ENCODE data around the gene PLPP3. TPM values are rescaled to one million over a fixed set of nuclear protein-coding genes. Genes with fewer than 3 reads are reported as not detected.
A peak's percentile ranks its signal among the peaks of the same experiment; 100 is the strongest.

PLPP3 gene
- total RNA-seq, 1 donor from 2014 or later = 106 TPM

DNA sequence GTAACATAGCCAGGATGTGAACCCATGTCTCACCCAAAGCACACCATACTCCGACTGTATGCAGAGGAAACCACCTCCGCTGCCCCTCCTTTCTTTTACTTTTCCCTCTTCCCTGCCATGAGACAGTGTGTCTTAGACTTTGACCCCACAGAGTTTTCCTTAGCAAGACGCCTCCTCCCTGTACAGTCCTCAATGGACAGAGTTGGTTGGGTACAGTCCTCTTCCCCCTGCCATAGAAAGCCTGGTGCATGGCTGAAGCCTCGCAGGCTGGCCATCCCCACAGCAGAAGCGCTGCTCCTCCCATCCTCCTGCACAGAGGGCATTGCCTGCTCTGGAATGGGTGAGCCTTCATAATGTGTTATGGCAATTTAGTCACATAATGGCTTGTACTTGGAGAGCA is 127.9 kb downstream of the PLPP3 start:
- TF ChIP-seq, protein P1, sequence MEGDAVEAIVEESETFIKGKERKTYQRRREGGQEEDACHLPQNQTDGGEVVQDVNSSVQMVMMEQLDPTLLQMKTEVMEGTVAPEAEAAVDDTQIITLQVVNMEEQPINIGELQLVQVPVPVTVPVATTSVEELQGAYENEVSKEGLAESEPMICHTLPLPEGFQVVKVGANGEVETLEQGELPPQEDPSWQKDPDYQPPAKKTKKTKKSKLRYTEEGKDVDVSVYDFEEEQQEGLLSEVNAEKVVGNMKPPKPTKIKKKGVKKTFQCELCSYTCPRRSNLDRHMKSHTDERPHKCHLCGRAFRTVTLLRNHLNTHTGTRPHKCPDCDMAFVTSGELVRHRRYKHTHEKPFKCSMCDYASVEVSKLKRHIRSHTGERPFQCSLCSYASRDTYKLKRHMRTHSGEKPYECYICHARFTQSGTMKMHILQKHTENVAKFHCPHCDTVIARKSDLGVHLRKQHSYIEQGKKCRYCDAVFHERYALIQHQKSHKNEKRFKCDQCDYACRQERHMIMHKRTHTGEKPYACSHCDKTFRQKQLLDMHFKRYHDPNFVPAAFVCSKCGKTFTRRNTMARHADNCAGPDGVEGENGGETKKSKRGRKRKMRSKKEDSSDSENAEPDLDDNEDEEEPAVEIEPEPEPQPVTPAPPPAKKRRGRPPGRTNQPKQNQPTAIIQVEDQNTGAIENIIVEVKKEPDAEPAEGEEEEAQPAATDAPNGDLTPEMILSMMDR (IDR thresholded peaks at IDR 0.05) = no peak
- Histone ChIP-seq H3K4me3 (no peak overlapping the region), H3K36me3 (no peaks in the 10 kb centered on the region), H3K9me3 (no peaks in the 10 kb centered on the region), H3K27ac (no peak overlapping the region), H3K4me1 (peaks cover 32% of the 10 kb centered on the region), H3K27me3 (ENCODE audit: low read depth) (no peaks in the 10 kb centered on the region)
- intact Hi-C loops (cut with DNase I) = no loop called here
- ATAC-seq (no peak), DNase-seq (no peak)

DNA sequence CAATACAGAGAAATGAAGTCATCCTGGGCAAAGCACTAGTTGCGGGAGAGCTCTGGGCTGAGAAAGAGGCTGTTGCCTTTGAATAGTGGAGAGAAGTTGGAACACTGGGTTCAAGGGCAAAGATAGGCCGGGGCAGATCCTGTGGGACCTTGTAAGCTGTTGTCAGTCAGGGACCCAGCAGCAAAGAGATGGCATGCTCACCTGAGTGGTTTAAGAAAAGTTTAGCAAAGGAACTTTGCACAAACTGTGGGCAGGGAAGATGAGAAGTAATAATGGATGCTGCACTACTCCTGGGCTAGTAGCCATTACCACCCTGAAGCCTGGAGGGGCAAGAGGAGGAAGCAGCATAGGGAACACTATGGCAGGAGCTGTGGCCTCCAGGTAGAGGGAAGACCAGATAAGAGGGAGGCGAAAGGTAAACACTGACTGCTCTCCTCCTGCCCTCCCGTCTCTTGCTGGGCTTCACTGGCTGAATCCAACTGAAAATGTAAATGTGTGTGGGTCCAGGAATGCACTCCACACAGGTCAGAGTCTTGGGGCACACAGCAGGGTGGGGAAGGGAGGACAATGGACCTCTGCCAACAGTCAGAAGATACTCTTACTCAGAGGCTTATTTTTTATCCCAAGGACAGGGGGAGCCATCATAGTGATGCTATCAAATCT is 129.2 kb downstream of the PLPP3 start:
- intact Hi-C loops (cut with DNase I) = no loop called here
- H3K36me3 ChIP-seq = no peaks in the 10 kb centered on the region
- peaks cover 38% of the 10 kb centered on the region for H3K4me1 ChIP-seq
- DNase-seq (no peak), ATAC-seq (no peak)
- H3K27me3 ChIP-seq (ENCODE audit: low read depth) = no peaks in the 10 kb centered on the region
- no peaks in the 10 kb centered on the region for H3K9me3 ChIP-seq
- no peak overlapping the region for H3K27ac ChIP-seq
- no peak overlapping the region for H3K4me3 ChIP-seq
- TF ChIP-seq, protein P1 (IDR thresholded peaks at IDR 0.05) = no peak

DNA sequence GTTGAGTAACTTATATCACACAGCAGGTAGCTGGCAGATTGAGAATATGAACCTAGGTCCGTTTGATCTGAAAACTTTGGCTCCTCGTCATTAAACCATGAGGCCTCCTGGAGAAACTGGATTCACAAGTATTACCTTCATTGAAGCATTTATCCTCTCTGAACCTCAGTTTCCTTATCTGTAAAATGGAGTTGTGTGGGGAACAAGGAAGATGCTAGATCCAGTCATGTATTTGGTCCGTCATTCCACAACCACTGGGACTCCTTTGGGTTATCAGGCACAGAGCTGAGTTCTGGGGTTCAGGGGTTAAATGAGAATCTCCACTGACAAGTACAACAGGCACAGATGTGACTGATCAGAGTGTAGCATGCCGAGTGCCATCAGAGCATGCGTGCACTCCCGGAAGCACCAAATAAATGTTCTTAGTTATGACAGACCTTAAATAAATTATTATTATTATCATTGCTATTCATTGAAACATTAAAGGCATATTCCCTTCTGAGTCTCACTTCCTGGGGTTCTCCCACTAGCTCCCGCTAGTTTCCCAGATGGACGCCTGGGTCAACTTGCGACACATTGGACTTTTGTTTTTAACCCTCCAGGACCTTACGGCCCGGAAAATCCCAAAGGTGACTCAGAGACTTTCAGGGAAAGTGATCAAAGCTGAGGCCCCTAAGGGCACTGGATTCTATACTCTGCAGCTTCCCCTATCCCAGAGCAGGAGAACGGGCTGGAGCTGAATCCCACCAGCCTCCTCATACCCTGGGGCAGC is 130.6 kb downstream of the PLPP3 start:
- no peaks in the 10 kb centered on the region for H3K9me3 ChIP-seq
- no peak overlapping the region for H3K27ac ChIP-seq
- H3K4me3 ChIP-seq = no peak overlapping the region
- TF ChIP-seq, protein P1 (IDR thresholded peaks at IDR 0.05) = no peak
- peaks cover 38% of the 10 kb centered on the region for H3K4me1 ChIP-seq
- DNase-seq = no peak
- intact Hi-C loops (cut with DNase I) = no loop called here
- ATAC-seq = peak in 1 of 2 donors; percentile 40
- no peaks in the 10 kb centered on the region for H3K27me3 ChIP-seq (ENCODE audit: low read depth)
- no peaks in the 10 kb centered on the region for H3K36me3 ChIP-seq

DNA sequence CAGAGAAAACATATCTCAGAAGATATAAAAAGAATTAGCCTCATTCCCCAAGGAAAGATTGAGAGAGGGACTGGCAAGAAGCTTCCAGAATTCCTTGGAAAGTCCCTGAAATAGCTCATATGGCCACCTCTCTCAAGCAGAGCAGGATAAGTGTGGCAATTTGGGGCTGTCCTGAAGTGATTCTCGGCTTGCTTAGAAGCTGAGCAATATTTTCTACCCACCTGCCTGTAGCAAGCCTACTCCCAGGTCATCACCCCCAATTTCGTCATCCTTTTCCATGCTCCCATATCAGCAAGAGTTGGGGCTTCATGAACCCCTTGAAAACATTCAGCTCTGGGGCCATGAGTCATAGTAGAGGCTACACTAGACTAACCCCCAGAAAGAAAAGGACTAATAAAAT is 131.5 kb downstream of the PLPP3 start:
- intact Hi-C loops (cut with DNase I) = no loop called here

DNA sequence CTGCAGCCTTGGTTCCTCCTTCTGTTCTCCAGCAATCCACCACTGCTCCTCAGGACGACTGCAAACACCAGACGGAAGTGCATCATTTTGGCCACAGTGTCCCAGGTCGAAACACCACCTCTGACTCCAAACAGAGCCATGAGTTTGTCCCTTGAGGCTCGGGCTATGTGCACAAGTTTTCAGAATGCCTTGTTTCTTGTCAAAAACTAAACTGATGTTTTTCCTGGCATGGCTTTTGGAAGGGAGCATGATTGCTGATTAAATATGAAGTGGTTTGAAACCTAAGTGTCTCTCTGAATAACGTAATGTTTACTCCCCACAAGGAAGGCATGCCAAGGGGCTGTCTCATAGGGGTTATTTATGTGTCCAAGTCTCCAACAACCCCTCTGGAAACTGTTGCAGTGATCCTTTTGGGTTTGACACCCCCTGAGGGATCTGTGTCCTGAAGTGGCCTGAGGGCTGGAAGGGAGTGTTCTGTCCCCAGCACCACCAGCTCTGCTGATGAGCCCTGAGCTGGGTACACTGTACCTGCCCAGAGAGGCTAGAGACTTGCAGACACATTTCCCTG is 132.7 kb downstream of the PLPP3 start:
- H3K4me3 ChIP-seq = no peak overlapping the region
- H3K27ac ChIP-seq = peak overlapping the region; percentile 18
- ATAC-seq (peak; percentile 85 to 88), DNase-seq (no peak)
- intact Hi-C loops (cut with DNase I) = no loop called here
- H3K9me3 ChIP-seq = no peaks in the 10 kb centered on the region
- H3K36me3 ChIP-seq = no peaks in the 10 kb centered on the region
- H3K4me1 ChIP-seq = peaks cover 32% of the 10 kb centered on the region
- no peaks in the 10 kb centered on the region for H3K27me3 ChIP-seq (ENCODE audit: low read depth)
- TF ChIP-seq, protein P1 (IDR thresholded peaks at IDR 0.05) = no peak

More for the DNA sequence above, 131.5 kb downstream of the PLPP3 start:
- Histone ChIP-seq H3K36me3 (no peaks in the 10 kb centered on the region), H3K9me3 (no peaks in the 10 kb centered on the region), H3K27me3 (ENCODE audit: low read depth) (no peaks in the 10 kb centered on the region), H3K4me3 (no peak overlapping the region), H3K4me1 (peaks cover 38% of the 10 kb centered on the region), H3K27ac (peak overlapping the region; percentile 19)
- DNase-seq (no peak), ATAC-seq (peak in 1 of 2 donors; percentile 25)
- TF ChIP-seq, protein P1 (IDR thresholded peaks at IDR 0.05) = no peak

Data from lower lobe of right lung (tissue), 2 donors.